ENCODE data around the gene DIDO1. TPM values are rescaled to one million over a fixed set of nuclear protein-coding genes. Genes with fewer than 3 reads are reported as not detected.

The DIDO1 gene
- total and polyA plus RNA-seq, 12 donors: 19.0 to 51.3 (median 37.3) TPM

DNA sequence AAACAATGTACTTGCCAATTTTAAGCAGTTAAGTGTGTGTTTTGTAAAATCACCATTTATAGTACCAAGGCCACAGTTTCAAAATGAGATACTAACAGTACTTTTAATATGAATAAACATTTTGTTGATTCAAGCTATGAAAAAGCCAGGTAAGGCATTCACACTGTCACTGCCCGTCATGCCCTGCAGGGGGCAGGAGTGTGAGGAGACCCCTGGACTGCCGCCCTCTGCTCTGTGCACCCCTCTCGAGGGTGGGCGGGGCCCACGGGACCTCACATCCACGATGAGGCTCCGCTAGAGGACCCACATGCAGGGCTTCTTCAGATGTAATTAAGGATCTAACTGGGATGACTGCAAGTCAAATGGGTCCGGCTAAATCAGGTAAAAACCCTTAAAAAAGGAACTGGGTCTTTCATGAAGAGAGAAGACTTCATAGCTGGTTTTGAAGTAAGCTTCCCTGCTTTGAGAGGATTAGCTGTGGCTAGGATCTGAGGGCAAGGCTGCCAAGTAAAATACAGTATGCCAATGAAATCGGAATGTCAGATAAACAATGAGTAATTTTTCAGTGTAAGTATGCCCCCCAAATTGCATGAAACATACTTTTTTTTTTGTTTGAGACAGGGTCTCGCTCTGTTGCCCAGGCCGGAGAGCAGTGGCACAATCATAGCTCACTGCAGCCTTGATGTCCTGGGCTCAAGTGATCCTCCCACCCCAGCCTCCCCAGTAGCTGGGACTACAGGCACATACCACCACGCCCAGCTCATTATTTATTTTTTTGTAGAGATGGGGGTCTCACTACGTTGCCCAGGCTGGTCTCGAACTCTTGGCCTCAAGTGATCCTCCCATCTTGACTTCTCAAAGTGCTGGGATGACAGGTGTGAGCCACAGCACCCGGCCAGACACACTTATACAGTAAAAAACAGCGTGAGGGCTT, 18.7 kb downstream of the DIDO1 start:
- intact Hi-C loops (cut with DNase I): no loop called here
- TF ChIP-seq, protein P1, sequence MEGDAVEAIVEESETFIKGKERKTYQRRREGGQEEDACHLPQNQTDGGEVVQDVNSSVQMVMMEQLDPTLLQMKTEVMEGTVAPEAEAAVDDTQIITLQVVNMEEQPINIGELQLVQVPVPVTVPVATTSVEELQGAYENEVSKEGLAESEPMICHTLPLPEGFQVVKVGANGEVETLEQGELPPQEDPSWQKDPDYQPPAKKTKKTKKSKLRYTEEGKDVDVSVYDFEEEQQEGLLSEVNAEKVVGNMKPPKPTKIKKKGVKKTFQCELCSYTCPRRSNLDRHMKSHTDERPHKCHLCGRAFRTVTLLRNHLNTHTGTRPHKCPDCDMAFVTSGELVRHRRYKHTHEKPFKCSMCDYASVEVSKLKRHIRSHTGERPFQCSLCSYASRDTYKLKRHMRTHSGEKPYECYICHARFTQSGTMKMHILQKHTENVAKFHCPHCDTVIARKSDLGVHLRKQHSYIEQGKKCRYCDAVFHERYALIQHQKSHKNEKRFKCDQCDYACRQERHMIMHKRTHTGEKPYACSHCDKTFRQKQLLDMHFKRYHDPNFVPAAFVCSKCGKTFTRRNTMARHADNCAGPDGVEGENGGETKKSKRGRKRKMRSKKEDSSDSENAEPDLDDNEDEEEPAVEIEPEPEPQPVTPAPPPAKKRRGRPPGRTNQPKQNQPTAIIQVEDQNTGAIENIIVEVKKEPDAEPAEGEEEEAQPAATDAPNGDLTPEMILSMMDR (IDR thresholded peaks at IDR 0.05): peak in 3 of 6 experiments; percentile 16 to 43 (median 22)
- no peak for TF ChIP-seq POLR2A (IDR thresholded peaks at IDR 0.05)
- 69 to 75% (median 73%) methylated on average over 16 of the region's 16 CpGs for WGBS, 4 donors
- no peaks in the 10 kb centered on the region for H3K27me3 ChIP-seq
- H3K4me1 ChIP-seq (replicated peaks in 1 of 2): peaks cover 0 to 2% of the 10 kb centered on the region in 2 donors
- no peak for DNase-seq
- H3K9me3 ChIP-seq (replicated peaks in 1 of 3): no peaks in the 10 kb centered on the region
- no peak overlapping the region for H3K27ac ChIP-seq
- peaks cover 0 to 95% of the 10 kb centered on the region in 2 donors for H3K36me3 ChIP-seq (replicated peaks in 1 of 2)
- H3K4me3 ChIP-seq: no peak overlapping the region

DNA sequence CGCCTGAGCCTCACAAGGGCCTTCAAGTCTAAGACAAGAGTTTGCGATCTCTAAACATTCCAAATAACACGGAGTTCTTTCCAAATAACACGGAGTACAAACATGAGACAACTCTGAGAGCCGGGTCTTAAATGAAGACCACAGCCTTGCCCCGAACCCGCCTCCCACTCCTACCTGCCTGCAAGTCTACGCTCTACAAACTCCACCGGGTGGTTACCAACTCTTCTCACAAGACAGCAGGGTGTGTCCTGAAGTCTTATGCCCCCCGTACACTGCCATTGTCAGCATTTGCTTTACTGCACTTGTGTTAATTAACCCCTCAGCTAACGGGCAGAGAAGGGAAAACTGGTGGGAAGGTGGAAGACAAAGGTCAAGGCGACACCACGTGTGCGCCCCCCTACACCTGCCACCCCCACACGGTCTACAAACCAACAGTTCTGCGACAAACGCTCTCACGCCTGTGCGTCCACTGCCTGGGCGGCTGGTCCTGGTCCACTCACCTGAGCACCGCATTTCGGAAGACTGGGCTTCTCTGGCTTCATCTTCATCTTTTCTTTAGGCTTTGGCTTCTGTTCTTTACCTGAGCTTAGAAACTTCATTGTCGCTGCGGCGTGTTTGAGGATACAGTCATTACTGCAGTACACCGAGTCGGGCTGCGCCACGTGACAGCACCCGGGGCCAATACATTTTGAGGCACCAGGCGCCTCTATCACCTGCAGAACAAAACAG, 19.5 kb downstream of the DIDO1 start:
- intact Hi-C loops (cut with DNase I): no loop called here
- H3K36me3 ChIP-seq (replicated peaks in 1 of 2): peaks cover 0 to 99% of the 10 kb centered on the region in 2 donors
- no peak for DNase-seq
- no peaks in the 10 kb centered on the region for H3K9me3 ChIP-seq (replicated peaks in 1 of 3)
- H3K4me1 ChIP-seq (replicated peaks in 1 of 2): no peaks in the 10 kb centered on the region
- no peaks in the 10 kb centered on the region for H3K27me3 ChIP-seq
- H3K27ac ChIP-seq: no peak overlapping the region
- WGBS, 4 donors: 86 to 90% (median 88%) methylated on average over 31 of the region's 31 CpGs
- no peak overlapping the region for H3K4me3 ChIP-seq
- TF ChIP-seq, protein P1 (IDR thresholded peaks at IDR 0.05): no peak
- TF ChIP-seq POLR2A (IDR thresholded peaks at IDR 0.05): no peak

DNA sequence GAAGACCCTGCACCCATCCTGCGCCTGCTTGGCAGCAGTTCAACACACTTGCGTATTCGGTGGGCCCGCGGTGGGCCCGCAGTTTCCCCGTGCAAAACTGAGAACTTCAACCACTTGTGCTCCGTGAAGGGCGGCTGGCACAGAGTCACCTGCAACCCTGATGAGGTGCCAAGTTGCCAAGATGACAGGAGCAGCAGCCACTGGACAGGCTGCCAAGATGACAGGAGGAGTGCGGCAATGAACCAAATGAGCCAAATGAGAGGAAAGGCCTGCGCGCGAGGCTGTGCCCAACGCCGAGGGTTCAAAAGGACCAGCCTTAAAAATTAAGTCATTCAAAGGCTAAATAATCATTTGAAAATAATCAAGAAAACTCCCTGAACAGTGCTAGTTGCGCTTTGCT, 20.1 kb downstream of the DIDO1 start:
- no peak for DNase-seq
- intact Hi-C loops (cut with DNase I): no loop called here
- Histone ChIP-seq H3K9me3 (replicated peaks in 1 of 3) (no peaks in the 10 kb centered on the region), H3K27me3 (no peaks in the 10 kb centered on the region), H3K27ac (no peak overlapping the region), H3K36me3 (replicated peaks in 1 of 2) (peaks cover 0 to 98% of the 10 kb centered on the region in 2 donors), H3K4me3 (no peak overlapping the region), H3K4me1 (replicated peaks in 1 of 2) (no peaks in the 10 kb centered on the region)
- no peak for TF ChIP-seq POLR2A (IDR thresholded peaks at IDR 0.05)
- TF ChIP-seq, protein P1 (IDR thresholded peaks at IDR 0.05): no peak
- 85 to 90% (median 86%) methylated on average over 14 to 16 of the region's 16 CpGs for WGBS, 4 donors

DNA sequence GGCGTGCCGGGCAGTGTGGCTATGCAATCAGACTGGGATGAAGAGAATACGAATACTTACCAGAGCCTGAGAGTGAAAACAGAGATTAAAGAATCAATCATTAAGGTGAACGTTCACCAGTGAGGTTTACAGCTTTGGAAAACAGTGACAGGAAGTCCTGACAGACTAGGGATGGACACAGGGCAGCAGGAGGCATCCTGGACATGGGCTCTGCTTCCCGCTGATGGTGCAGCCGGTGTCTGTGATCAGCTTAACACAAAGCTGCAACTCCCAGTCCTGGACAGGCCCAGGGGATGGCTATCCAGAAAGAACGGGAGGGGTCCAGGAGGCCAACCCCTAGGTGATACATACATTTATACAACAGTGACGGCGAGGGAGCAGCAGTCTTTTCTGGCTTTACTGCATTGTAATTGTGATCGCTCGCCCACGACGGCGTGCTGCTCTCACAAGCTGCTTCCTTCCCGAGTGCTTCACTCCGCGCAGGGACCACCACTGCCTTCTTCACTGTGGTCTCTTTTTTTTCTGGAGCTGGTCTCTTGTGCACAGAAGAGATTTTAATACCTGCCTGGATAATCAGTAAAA, 20.7 kb downstream of the DIDO1 start:
- WGBS, 4 donors: 88 to 89% (median 88%) methylated on average over 16 to 17 of the region's 17 CpGs
- Histone ChIP-seq H3K9me3 (replicated peaks in 1 of 3) (no peaks in the 10 kb centered on the region), H3K36me3 (replicated peaks in 1 of 2) (peaks cover 0 to 96% of the 10 kb centered on the region in 2 donors), H3K27ac (no peak overlapping the region), H3K4me1 (replicated peaks in 1 of 2) (peaks cover 0 to 3% of the 10 kb centered on the region in 2 donors), H3K4me3 (no peak overlapping the region), H3K27me3 (no peaks in the 10 kb centered on the region)
- TF ChIP-seq, protein P1 (IDR thresholded peaks at IDR 0.05): no peak
- no peak for TF ChIP-seq POLR2A (IDR thresholded peaks at IDR 0.05)
- DNase-seq: no peak
- intact Hi-C loops (cut with DNase I): no loop called here
